K562 (cell line): ENCODE results near the gene FIBP. TPM values are rescaled to one million over a fixed set of nuclear protein-coding genes. Genes with fewer than 3 reads are reported as not detected.

Source experiments
- CTBP1 ChIP-seq: fragments of 450-650 bp; IDR thresholded peaks from 2 replicates; pipeline ENCODE4 v1.6.1; 2016; ENCODE audit warnings: borderline replicate concordance
- HLTF ChIP-seq: fragments of 450-650 bp; IDR thresholded peaks from 2 replicates; pipeline ENCODE4 v1.6.1; 2016
- MCM7 ChIP-seq, 2 experiments: fragments of 450-650 bp; IDR thresholded peaks; 2 replicates each; pipeline ENCODE4 v1.6.1; 2016 to 2018
- NFE2L1 ChIP-seq: fragments of 450-650 bp; IDR thresholded peaks from 2 replicates; pipeline ENCODE4 v1.6.1; 2016; ENCODE audit warnings: missing genetic modification characterization, low read depth, mild to moderate bottlenecking, missing compliant biosample characterization, moderate library complexity, borderline replicate concordance
- NFXL1 ChIP-seq: fragments of 450-650 bp; formaldehyde crosslinking; IDR thresholded peaks from 2 replicates; pipeline ENCODE4 v1.4.0; 2021; ENCODE audit warnings: mild to moderate bottlenecking
- POLR2A ChIP-seq: fragments of 450-650 bp; conservative IDR thresholded peaks from 2 replicates; pipeline ENCODE4 v1.6.1; 2016
- POLR2B ChIP-seq: fragments of 450-650 bp; IDR thresholded peaks from 2 replicates; pipeline ENCODE4 v1.6.1; 2018; ENCODE audit warnings: low read depth; ENCODE audit not compliant: partially characterized antibody
- REST ChIP-seq, 2 experiments: fragments of 450-650 bp; formaldehyde crosslinking in 1 of 2; IDR thresholded peaks; 2 replicates each; pipeline versions ENCODE4 v1.4.0 to v1.6.1; 2014 to 2020; ENCODE audit warnings: mild to moderate bottlenecking in 2 of 2, borderline replicate concordance in 1 of 2, low read depth in 1 of 2
- SIX5 ChIP-seq, 2 experiments: IDR thresholded peaks; 2 replicates each; pipeline ENCODE4 v1.6.1; 2011; ENCODE audit warnings: low read length in 2 of 2, borderline replicate concordance in 1 of 2, low read depth in 1 of 2, mild to moderate bottlenecking in 1 of 2, moderate library complexity in 1 of 2; ENCODE audit not compliant: insufficient read depth in 1 of 2
- TEAD4 ChIP-seq, 2 experiments: sonication (generic) in 1 of 2; formaldehyde crosslinking in 1 of 2; IDR thresholded peaks; 2 replicates each; pipeline versions ENCODE4 v1.6.1 to v1.8.0; 2012 to 2022; ENCODE audit warnings: borderline replicate concordance in 1 of 2, inconsistent platforms in 1 of 2, low read length in 1 of 2, mild to moderate bottlenecking in 1 of 2, missing genetic modification reagents in 1 of 2
- YBX1 ChIP-seq: fragments of 450-650 bp; IDR thresholded peaks from 2 replicates; pipeline ENCODE4 v1.7.1; 2016; ENCODE audit warnings: mild to moderate bottlenecking
- ZNF431 ChIP-seq: sonication (generic); formaldehyde crosslinking; IDR thresholded peaks from 2 replicates; pipeline ENCODE4 v1.8.0; 2022; ENCODE audit warnings: mild to moderate bottlenecking, missing genetic modification reagents
- ZNF512 ChIP-seq: IDR thresholded peaks from 2 replicates; pipeline ENCODE4 v1.6.1; 2016; ENCODE audit warnings: missing genetic modification characterization, missing compliant biosample characterization
- ZNF561 ChIP-seq: fragments of 450-650 bp; formaldehyde crosslinking; conservative IDR thresholded peaks from 2 replicates; pipeline ENCODE4 v1.4.0; 2020; ENCODE audit warnings: mild to moderate bottlenecking, moderate library complexity
- ZNF707 ChIP-seq: fragments of 250-450 bp; sonication (Bioruptor Pico); conservative IDR thresholded peaks from 2 replicates; pipeline ENCODE4 v1.8.0; 2022; ENCODE audit warnings: inconsistent platforms, mild to moderate bottlenecking, moderate library complexity
- ZNF778 ChIP-seq: fragments of 450-650 bp; formaldehyde crosslinking; IDR thresholded peaks from 2 replicates; pipeline ENCODE4 v1.4.0; 2020; ENCODE audit warnings: mild to moderate bottlenecking, moderate library complexity
- ZSCAN29 ChIP-seq: fragments of 450-650 bp; IDR thresholded peaks from 2 replicates; pipeline ENCODE4 v1.6.1; 2017
- polyA plus RNA-seq, 8 experiments: library from polyadenylated mRNA; depleted of rRNA in 4 of 8; stranded (reverse) in 5 of 8; unstranded in 3 of 8; fragments of >200 nt; fragmentation: Nextera tagmentation in 2 of 8; fragmentation: Illumina TruSeq in 1 of 8; extraction: Ambion mirVana in 2 of 8; extraction: Trizol in 1 of 8; gene quantifications; 2 replicates each; pipeline versions ENCODE4 v1.2.1 to v1.2.3, GENCODE V29; 2011 to 2014; ENCODE audit warnings: inconsistent platforms in 1 of 8, missing spikeins in 1 of 8
- total RNA-seq, 7 experiments: library from RNA; depleted of rRNA in 6 of 7; stranded (reverse); fragments of >200 nt in 6 of 7; fragmentation: Illumina TruSeq in 2 of 7; extraction: Trizol in 2 of 7; gene quantifications; 2 replicates each; pipeline versions ENCODE4 v1.2.1 to v1.2.3, GENCODE V29; 2011 to 2021; ENCODE audit warnings: low replicate concordance in 1 of 7

Gene FIBP
- total and polyA plus RNA-seq, 9 of the 15 experiments (the other 6 are each of a cell fraction or from before 2014, with no cell fraction given) = 41.2 to 79.2 (median 48.6) TPM

- TF ChIP-seq ZNF512 (tag) (no peak), HLTF (no peak), NFE2L1 (tag) (no peak), YBX1 (no peak), ZNF778 (CRISPR knock-in tag) (no peak), MCM7 (IDR thresholded peaks at IDR 0.05) (no peak), TEAD4 (IDR thresholded peaks at IDR 0.05; ENCODE audit: low read length) (no peak), TEAD4 (CRISPR knock-in tag; IDR thresholded peaks at IDR 0.05; ENCODE audit: borderline replicate concordance) (no peak), ZNF707 (no peak), POLR2A (no peak), POLR2B (no peak), NFXL1 (CRISPR knock-in tag) (no peak), SIX5 (IDR thresholded peaks at IDR 0.05; ENCODE audit: borderline replicate concordance in 1 of 2, insufficient read depth in 1 of 2, low read depth in 1 of 2, low read length in 2 of 2) (no peak), ZSCAN29 (no peak), ZNF561 (CRISPR knock-in tag) (no peak), ZNF431 (CRISPR knock-in tag) (0 out of 2 replicates have a peak, but pooled peaks have one; percentile 52), REST (IDR thresholded peaks at IDR 0.05; ENCODE audit: borderline replicate concordance) (peak; percentile 87), REST (CRISPR knock-in tag; IDR thresholded peaks at IDR 0.05; ENCODE audit: low read depth) (no peak), CTBP1 (peak; percentile 65; the same call in 1 of the 2 replicates)
Observed at GRCh38 chr11:65911682-65912568, 23.7 kb upstream of the FIBP start (continued).
